SK-N-SH (cell line): ENCODE measurements around the gene NUTF2.

Source experiments
- CTCF ChIP-seq: fragments of 200-600 bp; sonication (generic); IDR thresholded peaks from 2 replicates; pipeline ENCODE4 v1.6.1; 2017; ENCODE audit warnings: antibody characterized with exemption, mild to moderate bottlenecking, moderate library complexity
- EZH2phosphoT487 ChIP-seq: fragments of 200-600 bp; sonication (generic); IDR thresholded peaks from 2 replicates; pipeline ENCODE4 v1.6.1; 2017; ENCODE audit warnings: low read depth, mixed run types, mild to moderate bottlenecking, antibody characterized with exemption, moderate library complexity, borderline replicate concordance
- FOXM1 ChIP-seq: IDR thresholded peaks from 2 replicates; pipeline ENCODE4 v1.4.0; 2012; ENCODE audit warnings: low read depth, mild to moderate bottlenecking
- JUND ChIP-seq: IDR thresholded peaks from 2 replicates; pipeline ENCODE4 v1.4.0; 2012
- MAX ChIP-seq: IDR thresholded peaks from 2 replicates; pipeline ENCODE4 v1.4.0; 2012; ENCODE audit warnings: low read depth
- MXI1 ChIP-seq: IDR thresholded peaks from 2 replicates; pipeline ENCODE4 v1.6.1; 2012; ENCODE audit warnings: mild to moderate bottlenecking, low read depth, low read length, improper control_type of control experiment
- NRF1 ChIP-seq: IDR thresholded peaks from 2 replicates; pipeline ENCODE4 v1.6.1; 2012; ENCODE audit warnings: low read depth, mild to moderate bottlenecking, low read length
- POLR2AphosphoS5 ChIP-seq: IDR thresholded peaks from 2 replicates; pipeline ENCODE4 v1.6.1; 2012; ENCODE audit warnings: low read depth, low read length
- REST ChIP-seq: IDR thresholded peaks from 2 replicates; pipeline ENCODE4 v1.6.1; 2012; ENCODE audit warnings: mild to moderate bottlenecking, low read depth, low read length, moderate library complexity
- YY1 ChIP-seq: IDR thresholded peaks from 2 replicates; pipeline ENCODE4 v1.4.0; 2012; ENCODE audit warnings: low read depth, mild to moderate bottlenecking

- TF ChIP-seq CTCF: no peak
- TF ChIP-seq FOXM1: no peak
- TF ChIP-seq POLR2AphosphoS5: no peak
- no peak for TF ChIP-seq NRF1
- no peak for TF ChIP-seq REST
- TF ChIP-seq EZH2phosphoT487: no peak
- TF ChIP-seq YY1: no peak
- no peak for TF ChIP-seq MAX
- no peak for TF ChIP-seq JUND
- TF ChIP-seq MXI1: no peak
These were observed 44.9 kb upstream of the NUTF2 start for GRCh38 chr16:67801883-67802282.
